HEK293 (cell line): Measurements from ENCODE around the gene CMBL.
A peak's percentile ranks its signal among the peaks of the same experiment; 100 is the strongest.

Experiments
- GLI2 ChIP-seq: fragments of 450-650 bp; formaldehyde crosslinking; IDR thresholded peaks from 2 replicates; pipeline ENCODE4; 2017; ENCODE audit warnings: missing biosample characterization, missing genetic modification characterization, low read depth, borderline replicate concordance
- GLIS1 ChIP-seq: fragments of 450-650 bp; formaldehyde crosslinking; IDR thresholded peaks from 2 replicates; pipeline ENCODE4 v1.5.1; 2016; ENCODE audit warnings: missing biosample characterization, missing genetic modification characterization
- GLIS2 ChIP-seq: fragments of 450-650 bp; formaldehyde crosslinking; IDR thresholded peaks from 2 replicates; pipeline ENCODE4 v1.5.1; 2016; ENCODE audit warnings: missing biosample characterization, missing genetic modification characterization
- IKZF3 ChIP-seq: fragments of 450-650 bp; IDR thresholded peaks from 2 replicates; pipeline ENCODE4 v1.5.0; 2018; ENCODE audit warnings: missing biosample characterization, mild to moderate bottlenecking, missing genetic modification characterization, moderate library complexity
- KLF16 ChIP-seq: fragments of 450-650 bp; formaldehyde crosslinking; IDR thresholded peaks from 2 replicates; pipeline ENCODE4 v1.5.1; 2017; ENCODE audit warnings: missing biosample characterization, missing genetic modification characterization
- KLF8 ChIP-seq: fragments of 450-650 bp; formaldehyde crosslinking; IDR thresholded peaks from 2 replicates; pipeline ENCODE4 v1.5.1; 2016; ENCODE audit warnings: missing biosample characterization, missing genetic modification characterization
- KLF9 ChIP-seq: fragments of 450-650 bp; formaldehyde crosslinking; IDR thresholded peaks from 2 replicates; pipeline ENCODE4 v1.5.1; 2016; ENCODE audit warnings: missing biosample characterization, missing genetic modification characterization, low read depth
- ZBTB17 ChIP-seq: fragments of 450-650 bp; formaldehyde crosslinking; IDR thresholded peaks from 2 replicates; pipeline ENCODE4 v1.5.1; 2016; ENCODE audit warnings: missing biosample characterization, missing genetic modification characterization
- ZBTB48 ChIP-seq: fragments of 450-650 bp; formaldehyde crosslinking; IDR thresholded peaks from 2 replicates; pipeline ENCODE4 v1.5.1; 2016; ENCODE audit warnings: missing biosample characterization, missing genetic modification characterization
- ZNF174 ChIP-seq: fragments of 450-650 bp; formaldehyde crosslinking; IDR thresholded peaks from 2 replicates; pipeline ENCODE4 v1.5.0; 2017; ENCODE audit warnings: missing biosample characterization, mild to moderate bottlenecking, missing genetic modification characterization
- ZNF324 ChIP-seq: fragments of 450-650 bp; formaldehyde crosslinking; IDR thresholded peaks from 2 replicates; pipeline ENCODE4 v1.5.1; 2016; ENCODE audit warnings: missing biosample characterization, missing genetic modification characterization
- ZNF664 ChIP-seq: fragments of 450-650 bp; formaldehyde crosslinking; IDR thresholded peaks from 2 replicates; pipeline ENCODE4 v1.5.1; 2016; ENCODE audit warnings: missing biosample characterization, missing genetic modification characterization
- ZNF701 ChIP-seq: fragments of 450-650 bp; formaldehyde crosslinking; IDR thresholded peaks from 2 replicates; pipeline ENCODE4 v1.5.1; 2016; ENCODE audit warnings: missing biosample characterization, missing genetic modification characterization
- ZNF830 ChIP-seq: fragments of 450-650 bp; IDR thresholded peaks from 2 replicates; pipeline ENCODE4 v1.5.0; 2018; ENCODE audit warnings: missing biosample characterization, missing genetic modification characterization, low read depth, mild to moderate bottlenecking, moderate library complexity
- TF ChIP-seq, protein P1 (sequence below): fragments of 450-650 bp; formaldehyde crosslinking; IDR thresholded peaks from 2 replicates; pipeline ENCODE4 v1.5.1; 2016; ENCODE audit warnings: missing biosample characterization, missing genetic modification characterization
- TF ChIP-seq, protein P2 (sequence below): fragments of 450-650 bp; formaldehyde crosslinking; IDR thresholded peaks from 2 replicates; pipeline ENCODE4 v1.5.1; 2016; ENCODE audit warnings: missing biosample characterization, missing genetic modification characterization, borderline replicate concordance
- TF ChIP-seq, protein P3 (sequence below): fragments of 450-650 bp; formaldehyde crosslinking; IDR thresholded peaks from 2 replicates; pipeline ENCODE4 v1.5.1; 2016; ENCODE audit warnings: missing biosample characterization, missing genetic modification characterization
- TF ChIP-seq, protein P4 (sequence below): fragments of 450-650 bp; formaldehyde crosslinking; IDR thresholded peaks from 2 replicates; pipeline ENCODE4 v1.5.1; 2017; ENCODE audit warnings: missing biosample characterization, missing genetic modification characterization
- TF ChIP-seq, protein P5 (sequence below): fragments of 450-650 bp; formaldehyde crosslinking; IDR thresholded peaks from 2 replicates; pipeline ENCODE4 v1.5.1; 2016; ENCODE audit warnings: missing biosample characterization, missing genetic modification characterization
- TF ChIP-seq, protein P6 (sequence below): fragments of 450-650 bp; IDR thresholded peaks from 2 replicates; pipeline ENCODE4 v1.5.1; 2018; ENCODE audit warnings: missing biosample characterization, missing genetic modification characterization
- TF ChIP-seq, protein P7 (sequence below): fragments of 450-650 bp; formaldehyde crosslinking; IDR thresholded peaks from 2 replicates; pipeline ENCODE4 v1.5.1; 2016; ENCODE audit warnings: missing biosample characterization, missing genetic modification characterization

The CMBL gene

DNA sequence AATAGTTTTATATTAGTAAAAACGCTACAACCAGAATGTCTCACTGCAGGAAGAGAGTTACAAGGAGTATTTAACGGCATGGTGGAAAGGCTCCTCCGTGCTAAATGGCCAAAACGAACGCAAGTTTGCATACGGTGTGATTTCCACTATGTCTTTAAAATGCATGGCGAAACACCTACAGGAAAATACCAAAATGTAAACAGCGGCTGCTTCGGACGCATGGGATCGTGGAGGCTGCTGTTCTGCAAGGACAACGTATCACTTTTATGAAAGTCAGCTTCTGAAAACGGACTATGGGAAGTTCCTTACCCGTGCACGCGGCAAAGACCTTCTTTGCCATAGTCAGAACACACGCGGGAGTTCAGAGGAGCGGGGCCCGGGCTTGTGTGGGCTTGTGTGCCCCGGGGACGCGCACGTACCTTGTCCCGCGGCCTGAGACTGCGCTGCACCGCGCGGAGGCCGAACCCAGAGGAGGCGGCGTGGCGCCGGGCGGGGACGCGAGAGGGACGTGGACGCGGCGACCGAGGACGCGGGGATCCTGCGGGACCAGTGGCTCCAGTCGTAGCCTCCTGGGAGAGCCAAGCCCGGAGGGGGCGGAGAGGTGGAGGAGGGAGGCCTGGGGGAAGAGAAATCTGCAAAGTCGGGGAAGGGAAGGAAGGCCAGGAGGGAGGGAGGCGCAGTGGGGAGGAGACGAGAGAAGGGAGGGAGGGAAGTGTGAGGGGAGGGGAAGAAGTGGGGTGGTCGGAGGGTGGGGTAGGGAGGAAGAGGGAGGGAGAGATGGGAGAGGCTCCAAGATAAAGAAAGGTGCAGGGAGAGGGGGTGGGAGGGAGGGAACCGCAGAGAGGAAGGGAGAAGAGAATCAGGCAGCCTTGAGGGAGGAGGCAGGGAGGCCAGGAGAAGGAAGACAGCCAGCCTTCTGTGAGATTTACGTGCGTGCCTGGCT, at the start of gene CMBL (continued):
- TF ChIP-seq, protein P1, sequence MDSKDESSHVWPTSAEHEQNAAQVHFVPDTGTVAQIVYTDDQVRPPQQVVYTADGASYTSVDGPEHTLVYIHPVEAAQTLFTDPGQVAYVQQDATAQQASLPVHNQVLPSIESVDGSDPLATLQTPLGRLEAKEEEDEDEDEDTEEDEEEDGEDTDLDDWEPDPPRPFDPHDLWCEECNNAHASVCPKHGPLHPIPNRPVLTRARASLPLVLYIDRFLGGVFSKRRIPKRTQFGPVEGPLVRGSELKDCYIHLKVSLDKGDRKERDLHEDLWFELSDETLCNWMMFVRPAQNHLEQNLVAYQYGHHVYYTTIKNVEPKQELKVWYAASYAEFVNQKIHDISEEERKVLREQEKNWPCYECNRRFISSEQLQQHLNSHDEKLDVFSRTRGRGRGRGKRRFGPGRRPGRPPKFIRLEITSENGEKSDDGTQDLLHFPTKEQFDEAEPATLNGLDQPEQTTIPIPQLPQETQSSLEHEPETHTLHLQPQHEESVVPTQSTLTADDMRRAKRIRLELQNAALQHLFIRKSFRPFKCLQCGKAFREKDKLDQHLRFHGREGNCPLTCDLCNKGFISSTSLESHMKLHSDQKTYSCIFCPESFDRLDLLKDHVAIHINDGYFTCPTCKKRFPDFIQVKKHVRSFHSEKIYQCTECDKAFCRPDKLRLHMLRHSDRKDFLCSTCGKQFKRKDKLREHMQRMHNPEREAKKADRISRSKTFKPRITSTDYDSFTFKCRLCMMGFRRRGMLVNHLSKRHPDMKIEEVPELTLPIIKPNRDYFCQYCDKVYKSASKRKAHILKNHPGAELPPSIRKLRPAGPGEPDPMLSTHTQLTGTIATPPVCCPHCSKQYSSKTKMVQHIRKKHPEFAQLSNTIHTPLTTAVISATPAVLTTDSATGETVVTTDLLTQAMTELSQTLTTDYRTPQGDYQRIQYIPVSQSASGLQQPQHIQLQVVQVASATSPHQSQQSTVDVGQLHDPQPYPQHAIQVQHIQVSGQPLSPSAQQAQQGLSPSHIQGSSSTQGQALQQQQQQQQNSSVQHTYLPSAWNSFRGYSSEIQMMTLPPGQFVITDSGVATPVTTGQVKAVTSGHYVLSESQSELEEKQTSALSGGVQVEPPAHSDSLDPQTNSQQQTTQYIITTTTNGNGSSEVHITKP (tag by site-specific recombination): peak; percentile 86
- TF ChIP-seq GLI2 (tag by site-specific recombination): no peak
- no peak for TF ChIP-seq ZNF830 (tag by site-specific recombination)
- TF ChIP-seq, protein P2, sequence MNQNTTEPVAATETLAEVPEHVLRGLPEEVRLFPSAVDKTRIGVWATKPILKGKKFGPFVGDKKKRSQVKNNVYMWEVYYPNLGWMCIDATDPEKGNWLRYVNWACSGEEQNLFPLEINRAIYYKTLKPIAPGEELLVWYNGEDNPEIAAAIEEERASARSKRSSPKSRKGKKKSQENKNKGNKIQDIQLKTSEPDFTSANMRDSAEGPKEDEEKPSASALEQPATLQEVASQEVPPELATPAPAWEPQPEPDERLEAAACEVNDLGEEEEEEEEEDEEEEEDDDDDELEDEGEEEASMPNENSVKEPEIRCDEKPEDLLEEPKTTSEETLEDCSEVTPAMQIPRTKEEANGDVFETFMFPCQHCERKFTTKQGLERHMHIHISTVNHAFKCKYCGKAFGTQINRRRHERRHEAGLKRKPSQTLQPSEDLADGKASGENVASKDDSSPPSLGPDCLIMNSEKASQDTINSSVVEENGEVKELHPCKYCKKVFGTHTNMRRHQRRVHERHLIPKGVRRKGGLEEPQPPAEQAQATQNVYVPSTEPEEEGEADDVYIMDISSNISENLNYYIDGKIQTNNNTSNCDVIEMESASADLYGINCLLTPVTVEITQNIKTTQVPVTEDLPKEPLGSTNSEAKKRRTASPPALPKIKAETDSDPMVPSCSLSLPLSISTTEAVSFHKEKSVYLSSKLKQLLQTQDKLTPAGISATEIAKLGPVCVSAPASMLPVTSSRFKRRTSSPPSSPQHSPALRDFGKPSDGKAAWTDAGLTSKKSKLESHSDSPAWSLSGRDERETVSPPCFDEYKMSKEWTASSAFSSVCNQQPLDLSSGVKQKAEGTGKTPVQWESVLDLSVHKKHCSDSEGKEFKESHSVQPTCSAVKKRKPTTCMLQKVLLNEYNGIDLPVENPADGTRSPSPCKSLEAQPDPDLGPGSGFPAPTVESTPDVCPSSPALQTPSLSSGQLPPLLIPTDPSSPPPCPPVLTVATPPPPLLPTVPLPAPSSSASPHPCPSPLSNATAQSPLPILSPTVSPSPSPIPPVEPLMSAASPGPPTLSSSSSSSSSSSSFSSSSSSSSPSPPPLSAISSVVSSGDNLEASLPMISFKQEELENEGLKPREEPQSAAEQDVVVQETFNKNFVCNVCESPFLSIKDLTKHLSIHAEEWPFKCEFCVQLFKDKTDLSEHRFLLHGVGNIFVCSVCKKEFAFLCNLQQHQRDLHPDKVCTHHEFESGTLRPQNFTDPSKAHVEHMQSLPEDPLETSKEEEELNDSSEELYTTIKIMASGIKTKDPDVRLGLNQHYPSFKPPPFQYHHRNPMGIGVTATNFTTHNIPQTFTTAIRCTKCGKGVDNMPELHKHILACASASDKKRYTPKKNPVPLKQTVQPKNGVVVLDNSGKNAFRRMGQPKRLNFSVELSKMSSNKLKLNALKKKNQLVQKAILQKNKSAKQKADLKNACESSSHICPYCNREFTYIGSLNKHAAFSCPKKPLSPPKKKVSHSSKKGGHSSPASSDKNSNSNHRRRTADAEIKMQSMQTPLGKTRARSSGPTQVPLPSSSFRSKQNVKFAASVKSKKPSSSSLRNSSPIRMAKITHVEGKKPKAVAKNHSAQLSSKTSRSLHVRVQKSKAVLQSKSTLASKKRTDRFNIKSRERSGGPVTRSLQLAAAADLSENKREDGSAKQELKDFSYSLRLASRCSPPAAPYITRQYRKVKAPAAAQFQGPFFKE: no peak
- peak; percentile 95 for TF ChIP-seq KLF8 (tag by site-specific recombination)
- TF ChIP-seq ZBTB17 (tag by site-specific recombination): peak; percentile 80
- TF ChIP-seq, protein P3, sequence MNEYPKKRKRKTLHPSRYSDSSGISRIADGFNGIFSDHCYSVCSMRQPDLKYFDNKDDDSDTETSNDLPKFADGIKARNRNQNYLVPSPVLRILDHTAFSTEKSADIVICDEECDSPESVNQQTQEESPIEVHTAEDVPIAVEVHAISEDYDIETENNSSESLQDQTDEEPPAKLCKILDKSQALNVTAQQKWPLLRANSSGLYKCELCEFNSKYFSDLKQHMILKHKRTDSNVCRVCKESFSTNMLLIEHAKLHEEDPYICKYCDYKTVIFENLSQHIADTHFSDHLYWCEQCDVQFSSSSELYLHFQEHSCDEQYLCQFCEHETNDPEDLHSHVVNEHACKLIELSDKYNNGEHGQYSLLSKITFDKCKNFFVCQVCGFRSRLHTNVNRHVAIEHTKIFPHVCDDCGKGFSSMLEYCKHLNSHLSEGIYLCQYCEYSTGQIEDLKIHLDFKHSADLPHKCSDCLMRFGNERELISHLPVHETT: no peak; the same call in 1 of the 2 replicates
- peak; percentile 84; the same call in 1 of the 2 replicates for TF ChIP-seq KLF9 (tag by site-specific recombination)
- peak; percentile 90 for TF ChIP-seq GLIS1 (tag by site-specific recombination)
- TF ChIP-seq, protein P4, sequence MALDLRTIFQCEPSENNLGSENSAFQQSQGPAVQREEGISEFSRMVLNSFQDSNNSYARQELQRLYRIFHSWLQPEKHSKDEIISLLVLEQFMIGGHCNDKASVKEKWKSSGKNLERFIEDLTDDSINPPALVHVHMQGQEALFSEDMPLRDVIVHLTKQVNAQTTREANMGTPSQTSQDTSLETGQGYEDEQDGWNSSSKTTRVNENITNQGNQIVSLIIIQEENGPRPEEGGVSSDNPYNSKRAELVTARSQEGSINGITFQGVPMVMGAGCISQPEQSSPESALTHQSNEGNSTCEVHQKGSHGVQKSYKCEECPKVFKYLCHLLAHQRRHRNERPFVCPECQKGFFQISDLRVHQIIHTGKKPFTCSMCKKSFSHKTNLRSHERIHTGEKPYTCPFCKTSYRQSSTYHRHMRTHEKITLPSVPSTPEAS (tag by site-specific recombination): peak; percentile 65
- peak; percentile 76; the same call in 1 of the 2 replicates for TF ChIP-seq ZNF701 (tag by site-specific recombination)
- TF ChIP-seq, protein P5, sequence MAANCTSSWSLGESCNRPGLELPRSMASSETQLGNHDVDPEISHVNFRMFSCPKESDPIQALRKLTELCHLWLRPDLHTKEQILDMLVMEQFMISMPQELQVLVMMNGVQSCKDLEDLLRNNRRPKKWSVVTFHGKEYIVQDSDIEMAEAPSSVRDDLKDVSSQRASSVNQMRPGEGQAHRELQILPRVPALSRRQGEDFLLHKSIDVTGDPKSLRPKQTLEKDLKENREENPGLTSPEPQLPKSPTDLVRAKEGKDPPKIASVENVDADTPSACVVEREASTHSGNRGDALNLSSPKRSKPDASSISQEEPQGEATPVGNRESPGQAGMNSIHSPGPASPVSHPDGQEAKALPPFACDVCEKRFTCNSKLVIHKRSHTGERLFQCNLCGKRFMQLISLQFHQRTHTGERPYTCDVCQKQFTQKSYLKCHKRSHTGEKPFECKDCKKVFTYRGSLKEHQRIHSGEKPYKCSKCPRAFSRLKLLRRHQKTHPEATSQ (tag by site-specific recombination): peak; percentile 97
- 0 out of 2 replicates have a peak, but pooled peaks have one; percentile 48 for TF ChIP-seq IKZF3 (tag by site-specific recombination)
- TF ChIP-seq KLF16 (tag by site-specific recombination): no peak; the same call in 1 of the 2 replicates
- TF ChIP-seq, protein P6, sequence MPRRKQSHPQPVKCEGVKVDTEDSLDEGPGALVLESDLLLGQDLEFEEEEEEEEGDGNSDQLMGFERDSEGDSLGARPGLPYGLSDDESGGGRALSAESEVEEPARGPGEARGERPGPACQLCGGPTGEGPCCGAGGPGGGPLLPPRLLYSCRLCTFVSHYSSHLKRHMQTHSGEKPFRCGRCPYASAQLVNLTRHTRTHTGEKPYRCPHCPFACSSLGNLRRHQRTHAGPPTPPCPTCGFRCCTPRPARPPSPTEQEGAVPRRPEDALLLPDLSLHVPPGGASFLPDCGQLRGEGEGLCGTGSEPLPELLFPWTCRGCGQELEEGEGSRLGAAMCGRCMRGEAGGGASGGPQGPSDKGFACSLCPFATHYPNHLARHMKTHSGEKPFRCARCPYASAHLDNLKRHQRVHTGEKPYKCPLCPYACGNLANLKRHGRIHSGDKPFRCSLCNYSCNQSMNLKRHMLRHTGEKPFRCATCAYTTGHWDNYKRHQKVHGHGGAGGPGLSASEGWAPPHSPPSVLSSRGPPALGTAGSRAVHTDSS (tag by site-specific recombination): no peak
- no peak for TF ChIP-seq ZNF664 (tag by site-specific recombination)
- TF ChIP-seq, protein P7, sequence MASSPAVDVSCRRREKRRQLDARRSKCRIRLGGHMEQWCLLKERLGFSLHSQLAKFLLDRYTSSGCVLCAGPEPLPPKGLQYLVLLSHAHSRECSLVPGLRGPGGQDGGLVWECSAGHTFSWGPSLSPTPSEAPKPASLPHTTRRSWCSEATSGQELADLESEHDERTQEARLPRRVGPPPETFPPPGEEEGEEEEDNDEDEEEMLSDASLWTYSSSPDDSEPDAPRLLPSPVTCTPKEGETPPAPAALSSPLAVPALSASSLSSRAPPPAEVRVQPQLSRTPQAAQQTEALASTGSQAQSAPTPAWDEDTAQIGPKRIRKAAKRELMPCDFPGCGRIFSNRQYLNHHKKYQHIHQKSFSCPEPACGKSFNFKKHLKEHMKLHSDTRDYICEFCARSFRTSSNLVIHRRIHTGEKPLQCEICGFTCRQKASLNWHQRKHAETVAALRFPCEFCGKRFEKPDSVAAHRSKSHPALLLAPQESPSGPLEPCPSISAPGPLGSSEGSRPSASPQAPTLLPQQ (tag by site-specific recombination): peak; percentile 78
- TF ChIP-seq ZNF324 (tag by site-specific recombination): peak; percentile 92
- peak; percentile 95 for TF ChIP-seq GLIS2 (tag by site-specific recombination)
- TF ChIP-seq ZBTB48 (tag by site-specific recombination): peak; percentile 84; the same call in 1 of the 2 replicates
- TF ChIP-seq ZNF174 (tag by site-specific recombination): no peak
